Lung (tissue), 12 donors: Measurements from ENCODE around the gene RBM5. TPM values are rescaled to one million over a fixed set of nuclear protein-coding genes. Genes with fewer than 3 reads are reported as not detected.

Experiments used
- ATAC-seq: fragments of 200-7000 bp; cut with Tn5 transposase; one replicate; pipeline ENCODE4 v1.9.1; 2020; ENCODE audit warnings: moderate number of reproducible peaks; ENCODE audit not compliant: insufficient read depth, low FRiP score
- DNase-seq, 3 donors: peaks; one replicate each; pipeline ENCODE4 v3.0.0-alpha.2; 2013 to 2017
- H3K27ac ChIP-seq, 2 donors: one replicate each; pipeline ENCODE4 v1.5.1; 2013; ENCODE audit warnings: mild to moderate bottlenecking in 2 of 2, moderate library complexity in 2 of 2, control low read depth in 1 of 2, inconsistent platforms in 1 of 2, low read depth in 1 of 2, low read length in 1 of 2
- H3K27me3 ChIP-seq, 3 donors: one replicate each; pipeline ENCODE4 v1.5.1; 2013; ENCODE audit warnings: low read length in 2 of 3; ENCODE audit not compliant: control insufficient read depth in 3 of 3, insufficient read depth in 3 of 3
- H3K36me3 ChIP-seq, 4 donors: one replicate each; pipeline ENCODE4 v1.5.1; 2013; ENCODE audit warnings: low read length in 4 of 4, mild to moderate bottlenecking in 1 of 4, moderate library complexity in 1 of 4; ENCODE audit not compliant: control insufficient read depth in 4 of 4, insufficient read depth in 4 of 4
- H3K4me1 ChIP-seq, 5 donors: one replicate each; pipeline ENCODE4 v1.5.1; 2013; ENCODE audit warnings: low read length in 5 of 5, mild to moderate bottlenecking in 2 of 5, moderate library complexity in 1 of 5; ENCODE audit not compliant: control insufficient read depth in 5 of 5, insufficient read depth in 5 of 5
- H3K4me3 ChIP-seq: one replicate; pipeline ENCODE4 v1.5.1; 2013; ENCODE audit warnings: mild to moderate bottlenecking, control low read depth, moderate library complexity
- H3K9ac ChIP-seq, 2 donors: one replicate each; pipeline ENCODE4 v1.5.1; 2013; ENCODE audit warnings: low read length in 2 of 2, control low read depth in 1 of 2; ENCODE audit not compliant: insufficient read depth in 1 of 2
- H3K9me3 ChIP-seq, 4 donors: one replicate each; pipeline ENCODE4 v1.5.1; 2013; ENCODE audit warnings: low read length in 3 of 4, mild to moderate bottlenecking in 1 of 4, moderate library complexity in 1 of 4; ENCODE audit not compliant: control insufficient read depth in 4 of 4, insufficient read depth in 3 of 4
- WGBS, 2 donors: extraction: QIAGEN DNeasy Blood & Tissue Kit; methylation state at CpG; one replicate each; pipeline ENCODE4 v1.1.7; 2013; 5-methylcytosine and 5-hydroxymethylcytosine counted together
- polyA plus RNA-seq, 2 donors: library from polyadenylated mRNA; stranded (reverse); fragments of 200-250 nt; gene quantifications; one replicate each; pipeline ENCODE4 v1.2.1, GENCODE V29; 2013
- total RNA-seq, 2 donors: library from RNA; depleted of rRNA in 1 of 2; stranded (reverse); fragments of >200 nt in 1 of 2; gene quantifications; one replicate each; pipeline ENCODE4 v1.2.1, GENCODE V29; 2014 to 2021
- TF ChIP-seq, protein P1 (sequence below): IDR thresholded peaks from 2 replicates; pipeline ENCODE4 v1.5.1; 2012; ENCODE audit warnings: mild to moderate bottlenecking; ENCODE audit errors: control extremely low read depth, extremely low read depth
- donor health status: control.
- donor health status: control.
- donor health status: Bipolar disorder and iron deficiency.
- donor health status: healthy.
- donor health status: DM: yes; HTN: yes; CAD: no.

The RBM5 gene
- total and polyA plus RNA-seq, 4 donors = 71.4 to 380 (median 94.6) TPM

GRCh38 chr3:50095352-50095998 is 6.8 kb downstream of the RBM5 start:
- ATAC-seq = no peak
- Histone ChIP-seq H3K9me3 (no peaks in the 10 kb centered on the region), H3K27ac (no peak overlapping the region), H3K27me3 (peaks cover 0 to 2% (median 0%) of the 10 kb centered on the region in 3 donors), H3K4me1 (peaks cover 0 to 8% (median 4%) of the 10 kb centered on the region in 5 donors), H3K36me3 (peaks cover 49 to 78% (median 63%) of the 10 kb centered on the region in 4 donors), H3K9ac (no peak overlapping the region), H3K4me3 (no peak overlapping the region)
- TF ChIP-seq, protein P1, sequence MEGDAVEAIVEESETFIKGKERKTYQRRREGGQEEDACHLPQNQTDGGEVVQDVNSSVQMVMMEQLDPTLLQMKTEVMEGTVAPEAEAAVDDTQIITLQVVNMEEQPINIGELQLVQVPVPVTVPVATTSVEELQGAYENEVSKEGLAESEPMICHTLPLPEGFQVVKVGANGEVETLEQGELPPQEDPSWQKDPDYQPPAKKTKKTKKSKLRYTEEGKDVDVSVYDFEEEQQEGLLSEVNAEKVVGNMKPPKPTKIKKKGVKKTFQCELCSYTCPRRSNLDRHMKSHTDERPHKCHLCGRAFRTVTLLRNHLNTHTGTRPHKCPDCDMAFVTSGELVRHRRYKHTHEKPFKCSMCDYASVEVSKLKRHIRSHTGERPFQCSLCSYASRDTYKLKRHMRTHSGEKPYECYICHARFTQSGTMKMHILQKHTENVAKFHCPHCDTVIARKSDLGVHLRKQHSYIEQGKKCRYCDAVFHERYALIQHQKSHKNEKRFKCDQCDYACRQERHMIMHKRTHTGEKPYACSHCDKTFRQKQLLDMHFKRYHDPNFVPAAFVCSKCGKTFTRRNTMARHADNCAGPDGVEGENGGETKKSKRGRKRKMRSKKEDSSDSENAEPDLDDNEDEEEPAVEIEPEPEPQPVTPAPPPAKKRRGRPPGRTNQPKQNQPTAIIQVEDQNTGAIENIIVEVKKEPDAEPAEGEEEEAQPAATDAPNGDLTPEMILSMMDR = no peak
- no peak for DNase-seq
- WGBS, 2 donors = 92% methylated on average over 5 of the region's 5 CpGs

DNA sequence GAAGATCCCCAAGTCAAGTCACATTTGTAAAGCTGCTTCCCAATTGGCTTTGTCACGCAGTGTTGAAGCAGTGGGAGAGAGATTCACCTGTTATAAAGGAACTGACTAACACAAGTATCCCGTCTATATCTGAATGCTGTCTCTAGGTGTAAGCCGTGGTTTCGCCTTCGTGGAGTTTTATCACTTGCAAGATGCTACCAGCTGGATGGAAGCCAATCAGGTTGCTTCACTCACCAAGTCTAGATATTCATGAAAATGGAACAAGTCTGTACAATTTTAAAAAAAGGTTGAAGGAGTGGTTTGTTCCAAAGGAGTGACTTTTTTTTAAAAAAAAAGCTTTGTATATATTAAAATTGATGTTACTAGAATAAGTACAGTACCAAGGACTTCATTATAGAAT is 11.7 kb downstream of the RBM5 start:
- TF ChIP-seq, protein P1 = no peak
- ATAC-seq (no peak), DNase-seq (no peak)
- H3K27ac ChIP-seq = no peak overlapping the region
- H3K9ac ChIP-seq = no peak overlapping the region
- 92 to 93% methylated on average over 5 of the region's 5 CpGs for whole genome bisulfite sequencing, 2 donors
- peaks cover 50 to 82% (median 63%) of the 10 kb centered on the region in 4 donors for H3K36me3 ChIP-seq
- H3K4me1 ChIP-seq = no peaks in the 10 kb centered on the region
- H3K9me3 ChIP-seq = no peaks in the 10 kb centered on the region
- peaks cover 0 to under 1% (median 0%) of the 10 kb centered on the region in 3 donors for H3K27me3 ChIP-seq
- H3K4me3 ChIP-seq = no peak overlapping the region

DNA sequence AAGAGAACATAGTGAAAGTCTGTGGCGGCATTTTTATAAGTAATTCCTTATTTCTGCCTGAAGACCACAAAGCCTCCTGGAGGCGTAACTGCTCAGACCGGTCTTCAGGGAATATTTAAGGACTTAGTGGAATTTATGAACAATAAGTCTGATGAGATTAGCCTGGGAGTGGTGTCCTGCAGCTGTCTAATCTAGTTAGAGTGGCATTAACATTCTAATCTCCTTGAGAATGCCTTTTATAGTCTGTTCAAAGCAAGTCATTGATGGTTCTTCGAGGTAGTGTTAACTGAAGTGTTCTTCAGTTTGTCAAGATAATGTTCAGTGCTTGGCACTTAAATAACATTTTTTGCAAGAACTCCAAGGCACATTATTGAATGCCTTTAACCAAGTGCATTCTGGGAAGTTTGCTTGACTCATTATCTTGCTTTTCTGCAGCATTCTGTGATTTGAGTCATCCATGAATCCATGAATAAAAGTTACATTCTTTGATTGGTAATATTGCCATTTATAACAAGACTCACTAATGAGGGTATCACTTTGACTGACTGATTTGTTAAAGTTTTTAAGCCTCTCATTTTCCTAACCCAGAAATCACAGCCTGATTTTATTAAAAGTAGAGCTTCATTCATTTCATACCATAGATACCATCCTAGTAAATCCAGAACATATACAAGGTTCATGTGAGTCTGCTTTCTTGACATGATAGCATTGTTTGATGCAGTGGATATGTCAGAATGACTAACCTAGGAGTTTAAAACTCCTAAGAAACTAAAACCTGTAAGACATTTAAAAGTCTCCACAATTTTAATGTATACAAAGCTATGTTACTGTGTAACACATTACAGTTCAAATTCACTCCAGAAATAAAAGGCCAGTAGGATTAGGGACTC is 12.5 kb downstream of the RBM5 start:
- WGBS, 2 donors = 64 to 88% methylated on average over 4 of the region's 4 CpGs
- no peaks in the 10 kb centered on the region for H3K27me3 ChIP-seq
- TF ChIP-seq, protein P1 = no peak
- no peak overlapping the region for H3K9ac ChIP-seq
- no peaks in the 10 kb centered on the region for H3K4me1 ChIP-seq
- H3K36me3 ChIP-seq = peaks cover 47 to 80% (median 61%) of the 10 kb centered on the region in 4 donors
- no peak overlapping the region for H3K4me3 ChIP-seq
- no peak for ATAC-seq
- no peaks in the 10 kb centered on the region for H3K9me3 ChIP-seq
- peak in 2 of 3 donors; percentile 26 to 55 for DNase-seq
- H3K27ac ChIP-seq = no peak overlapping the region
